Rectal smooth muscle tissue (tissue), 1 donor: ENCODE data around the gene AKR1C1.
"Not testable (repeated sequence)": the region's sequence is repeated elsewhere in the genome, so short reads cannot be mapped to it uniquely, and the experiment has no call there.

Experiments used
- H3K27ac ChIP-seq: one replicate; pipeline ENCODE4 v1.7.0; 2013; ENCODE audit warnings: low read depth, low read length, inconsistent platforms
- H3K27me3 ChIP-seq: one replicate; pipeline ENCODE4 v1.7.0; 2013; ENCODE audit warnings: low read length; ENCODE audit not compliant: control insufficient read depth, insufficient read depth
- H3K36me3 ChIP-seq: one replicate; pipeline ENCODE4 v1.7.0; 2013; ENCODE audit warnings: low read length; ENCODE audit not compliant: control insufficient read depth, insufficient read depth
- H3K4me1 ChIP-seq: one replicate; pipeline ENCODE4 v1.7.0; 2013; ENCODE audit warnings: low read length; ENCODE audit not compliant: control insufficient read depth, insufficient read depth
- H3K4me3 ChIP-seq: one replicate; pipeline ENCODE4 v1.7.0; 2013; ENCODE audit warnings: low read length
- H3K9ac ChIP-seq: one replicate; pipeline ENCODE4 v1.7.0; 2013; ENCODE audit warnings: low read length

Gene AKR1C1

GRCh38 chr10:4980793-4981192 is 17.6 kb downstream of the AKR1C1 start:
- no peak overlapping the region for H3K27ac ChIP-seq
- H3K36me3 ChIP-seq: no peaks in the 10 kb centered on the region
- H3K4me1 ChIP-seq: peaks cover 4% of the 10 kb centered on the region
- H3K27me3 ChIP-seq: no peaks in the 10 kb centered on the region
- no peak overlapping the region for H3K4me3 ChIP-seq
- H3K9ac ChIP-seq: no peak overlapping the region

GRCh38 chr10:4981722-4982471 is 18.7 kb downstream of the AKR1C1 start:
- Histone ChIP-seq H3K36me3 (no peaks in the 10 kb centered on the region), H3K27me3 (no peaks in the 10 kb centered on the region), H3K4me3 (no peak overlapping the region), H3K27ac (no peak overlapping the region), H3K9ac (no peak overlapping the region), H3K4me1 (peaks cover 4% of the 10 kb centered on the region)

GRCh38 chr10:4982764-4983226 is 19.6 kb downstream of the AKR1C1 start:
- Histone ChIP-seq H3K27ac (no peak overlapping the region), H3K36me3 (no peaks in the 10 kb centered on the region), H3K4me1 (peaks cover 4% of the 10 kb centered on the region), H3K9ac (no peak overlapping the region), H3K27me3 (no peaks in the 10 kb centered on the region), H3K4me3 (no peak overlapping the region)

DNA sequence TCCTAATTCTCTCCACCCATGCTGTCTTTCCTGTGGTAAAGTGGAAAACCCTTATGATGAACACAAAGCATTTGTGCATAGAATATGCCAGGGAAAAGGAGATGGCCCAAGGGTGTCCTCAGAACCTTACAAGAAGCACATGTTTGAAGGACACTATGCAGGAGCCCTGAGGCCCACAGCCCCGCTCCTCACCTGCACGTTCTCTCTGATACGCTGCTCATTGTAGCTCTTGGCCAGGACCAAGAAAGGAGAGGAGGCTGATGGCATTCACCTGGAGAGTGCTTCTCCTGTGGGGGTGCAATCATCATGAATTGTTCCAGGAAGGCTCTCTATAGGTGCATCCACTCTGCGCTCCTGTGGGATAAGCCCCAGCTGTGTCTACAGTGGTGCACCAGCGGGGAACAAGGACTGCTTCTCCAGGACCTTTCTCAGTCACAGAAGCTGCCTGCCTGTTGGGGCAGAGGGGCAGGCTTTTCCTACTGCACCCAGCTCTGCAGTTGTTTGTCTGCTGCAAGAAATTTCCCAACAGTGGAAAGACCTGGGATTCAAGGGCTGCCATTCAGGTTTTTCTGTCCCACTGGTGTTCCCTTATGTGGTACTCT is 20.5 kb downstream of the AKR1C1 start:
- Histone ChIP-seq H3K36me3 (no peaks in the 10 kb centered on the region), H3K27ac (no peak overlapping the region), H3K9ac (no peak overlapping the region), H3K27me3 (no peaks in the 10 kb centered on the region), H3K4me1 (peaks cover 4% of the 10 kb centered on the region), H3K4me3 (no peak overlapping the region)

GRCh38 chr10:4984223-4984622 is 21.0 kb downstream of the AKR1C1 start:
- Histone ChIP-seq H3K27ac (no peak overlapping the region), H3K4me3 (no peak overlapping the region), H3K4me1 (peaks cover 4% of the 10 kb centered on the region)

DNA sequence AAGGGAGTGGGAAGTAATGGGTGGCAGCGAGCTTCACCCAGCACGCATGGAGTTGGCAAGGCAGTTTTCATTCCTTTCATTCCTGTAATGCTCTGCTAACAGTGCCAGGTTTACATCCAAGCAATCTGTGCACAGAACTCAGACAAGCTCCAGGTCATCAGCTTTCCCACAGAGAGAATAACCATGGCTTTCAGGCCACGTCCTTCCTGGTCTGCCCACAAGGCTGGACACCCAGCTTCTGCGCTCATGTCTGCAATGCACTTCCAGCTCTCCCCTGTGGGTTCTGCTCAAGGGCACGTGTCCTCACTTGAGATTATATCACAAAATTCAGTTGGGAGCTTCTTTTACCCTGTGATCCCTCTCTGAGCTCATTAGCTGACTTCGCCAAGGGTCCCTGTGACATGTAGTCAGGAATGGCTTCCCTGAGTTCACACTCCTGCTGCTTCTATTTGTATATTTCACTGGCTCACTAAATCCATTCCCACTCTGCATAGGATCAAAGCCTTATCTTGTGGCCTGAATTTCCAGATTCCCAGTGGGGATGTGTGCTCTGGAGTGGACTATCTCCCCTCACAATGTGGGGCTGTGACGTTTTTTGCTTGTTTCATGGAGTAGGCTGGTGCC is 21.9 kb downstream of the AKR1C1 start:
- Histone ChIP-seq H3K4me3 (no peak overlapping the region), H3K36me3 (no peaks in the 10 kb centered on the region), H3K27me3 (no peaks in the 10 kb centered on the region), H3K9ac (no peak overlapping the region), H3K27ac (no peak overlapping the region), H3K4me1 (peaks cover 4% of the 10 kb centered on the region)

More at GRCh38 chr10:4984223-4984622, 21.0 kb downstream of the AKR1C1 start:
- H3K27me3 ChIP-seq: no peaks in the 10 kb centered on the region
- no peaks in the 10 kb centered on the region for H3K36me3 ChIP-seq
- H3K9ac ChIP-seq: no peak overlapping the region

- not testable (repeated sequence) for H3K4me3 ChIP-seq, H3K4me1 ChIP-seq, H3K9ac ChIP-seq, H3K27me3 ChIP-seq, H3K27ac ChIP-seq, H3K36me3 ChIP-seq
Observed at GRCh38 chr10:4988000-4988641, 24.9 kb downstream of the AKR1C1 start.

GRCh38 chr10:4990217-4990616 is 27.0 kb downstream of the AKR1C1 start:
- no peak overlapping the region for H3K4me3 ChIP-seq
- no peak overlapping the region for H3K27ac ChIP-seq
- H3K27me3 ChIP-seq: no peaks in the 10 kb centered on the region
- H3K9ac ChIP-seq: no peak overlapping the region
- H3K36me3 ChIP-seq: no peaks in the 10 kb centered on the region
- no peaks in the 10 kb centered on the region for H3K4me1 ChIP-seq

DNA sequence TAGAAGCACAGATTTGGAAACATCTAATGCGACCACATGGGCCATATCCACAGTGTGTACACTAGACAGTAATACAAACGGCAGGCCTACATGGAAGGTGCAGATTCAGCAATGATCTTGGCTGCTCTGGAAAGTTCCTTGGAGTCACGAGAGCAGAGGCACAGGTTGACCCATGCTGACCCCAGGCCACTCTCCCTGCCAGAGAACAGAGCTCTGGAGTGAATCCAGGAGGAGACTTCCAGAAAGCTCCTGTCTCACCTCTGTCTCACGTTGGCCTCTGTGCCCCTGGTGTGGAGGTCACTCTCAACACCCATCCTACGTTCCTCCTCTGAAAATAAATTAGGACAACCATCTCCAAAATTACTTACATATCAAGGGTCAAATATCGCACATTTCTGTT is 28.2 kb downstream of the AKR1C1 start:
- not testable (repeated sequence) for H3K27ac ChIP-seq, H3K9ac ChIP-seq, H3K4me1 ChIP-seq, H3K27me3 ChIP-seq, H3K36me3 ChIP-seq, H3K4me3 ChIP-seq

GRCh38 chr10:4992564-4992963 is 29.3 kb downstream of the AKR1C1 start:
- H3K27me3 ChIP-seq, H3K36me3 ChIP-seq, H3K4me3 ChIP-seq, H3K9ac ChIP-seq, H3K27ac ChIP-seq, H3K4me1 ChIP-seq: not testable (repeated sequence)

DNA sequence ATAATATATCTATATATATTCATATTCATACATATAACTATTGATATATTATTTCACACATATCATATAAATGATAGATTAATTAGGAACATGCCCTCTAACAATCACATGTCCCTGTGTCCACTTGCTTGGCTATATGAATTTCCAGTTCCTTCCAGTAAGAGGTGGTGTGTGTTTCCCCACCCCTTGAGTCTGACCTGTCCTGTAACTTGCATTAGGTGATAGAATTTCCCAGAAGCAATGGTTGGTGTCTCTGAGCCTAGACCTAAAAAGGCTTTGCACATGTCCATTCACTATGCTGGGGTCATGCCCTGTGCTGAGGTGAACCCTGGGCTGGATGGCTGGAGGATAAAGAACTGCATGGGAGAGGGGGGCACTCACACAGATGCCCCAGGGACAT is 31.0 kb downstream of the AKR1C1 start:
- H3K27ac ChIP-seq, H3K4me3 ChIP-seq, H3K36me3 ChIP-seq, H3K27me3 ChIP-seq, H3K9ac ChIP-seq, H3K4me1 ChIP-seq: not testable (repeated sequence)

DNA sequence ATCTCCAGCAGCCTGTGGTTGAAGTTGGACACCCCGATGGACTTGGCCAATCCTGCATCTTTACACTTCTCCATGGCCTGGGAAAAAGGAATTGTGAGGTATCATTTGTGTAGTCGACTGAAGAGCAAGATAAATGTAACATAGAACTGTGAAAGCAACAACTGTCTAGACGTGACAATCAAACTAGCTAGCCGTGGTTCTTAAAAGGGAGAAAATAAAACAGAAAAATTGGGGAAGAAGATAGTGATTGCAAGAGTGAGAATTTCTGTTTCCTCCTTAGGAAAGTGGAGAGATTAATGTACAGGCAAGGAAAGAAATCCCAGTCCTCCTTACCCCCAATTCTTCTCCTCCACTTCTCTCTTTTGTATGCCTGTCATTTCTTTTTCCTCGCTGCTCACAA is 35.5 kb downstream of the AKR1C1 start:
- Histone ChIP-seq H3K27me3 (no peaks in the 10 kb centered on the region), H3K27ac (no peak overlapping the region), H3K9ac (no peak overlapping the region), H3K4me1 (no peaks in the 10 kb centered on the region), H3K4me3 (no peak overlapping the region), H3K36me3 (peaks cover 2% of the 10 kb centered on the region)
